Stimulated activated CD4-positive, alpha-beta T cell treated with anti-CD3 and anti-CD28 coated beads, Interleukin-12 subunit alpha, Interleukin-12 subunit beta, amount 100 ng/mL, for 24 hours (primary cell): ENCODE results near the gene MSX1.

Experiments used
- DNase-seq, 2 experiments: peaks; one replicate each; pipeline ENCODE4 v3.0.0-alpha.2; 2020; ENCODE audit warnings: low read depth in 2 of 2

MSX1 gene

DNA sequence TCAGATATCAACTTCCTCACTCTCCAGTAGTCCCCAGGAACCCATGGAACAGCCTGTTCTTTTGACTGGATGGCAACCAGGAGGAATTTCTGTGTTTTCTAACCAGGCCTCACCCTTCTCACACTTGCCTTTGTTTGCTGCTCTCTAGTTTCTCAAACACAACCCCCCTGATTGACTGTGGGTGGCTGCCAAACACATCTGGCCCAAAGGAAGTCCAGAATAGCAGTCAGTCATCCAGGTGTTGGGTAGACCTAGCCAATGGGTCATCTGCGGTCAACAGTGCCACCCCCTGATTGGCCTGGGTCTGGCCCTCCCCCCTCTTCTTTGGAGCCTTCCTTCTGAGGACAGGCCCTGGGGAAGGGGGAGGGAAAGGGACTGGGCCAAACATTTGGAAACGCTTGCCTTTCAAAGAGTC is 53.7 kb downstream of the MSX1 start:
- no peak for DNase-seq
